HEK293T (cell line): ENCODE results near the gene GKN1.

Source experiments
- CTCF ChIA-PET: fragments of 350-600 bp; formaldehyde crosslinking; extraction: SDS; loops from one replicate; lab custom pipeline; 2021; ENCODE audit warnings: antibody characterized with exemption, inconsistent platforms; lab: Yijun Ruan, JAX
- POLR2A ChIA-PET: fragments of 350-600 bp; formaldehyde crosslinking; extraction: SDS; loops from one replicate; lab custom pipeline; 2020; ENCODE audit warnings: antibody characterized with exemption, inconsistent platforms; lab: Yijun Ruan, JAX
- DNase-seq: peaks from one replicate; pipeline ENCODE4 v3.0.0; 2012; ENCODE audit warnings: mixed read lengths; ENCODE audit errors: extremely low spot score
- ARNT ChIP-seq: fragments of 450-650 bp; IDR thresholded peaks from 2 replicates; pipeline ENCODE4 v1.6.1; 2017; ENCODE audit warnings: mild to moderate bottlenecking
- BHLHE40 ChIP-seq: fragments of 450-650 bp; IDR thresholded peaks from 2 replicates; pipeline ENCODE4 v1.6.1; 2016; ENCODE audit warnings: mild to moderate bottlenecking, moderate library complexity, borderline replicate concordance
- CTBP1 ChIP-seq: fragments of 450-650 bp; IDR thresholded peaks from 2 replicates; pipeline ENCODE4 v1.6.1; 2016; ENCODE audit warnings: borderline replicate concordance
- ELF4 ChIP-seq: fragments of 450-650 bp; IDR thresholded peaks from 2 replicates; pipeline ENCODE4 v1.6.1; 2017; ENCODE audit warnings: antibody characterized with exemption
- FOXA1 ChIP-seq: fragments of 450-650 bp; IDR thresholded peaks from 2 replicates; pipeline ENCODE4 v1.6.1; 2016; ENCODE audit warnings: mild to moderate bottlenecking
- FOXK2 ChIP-seq: fragments of 450-650 bp; IDR thresholded peaks from 2 replicates; pipeline ENCODE4 v1.6.1; 2016; ENCODE audit warnings: mild to moderate bottlenecking
- FOXM1 ChIP-seq: fragments of 450-650 bp; IDR thresholded peaks from 2 replicates; pipeline ENCODE4 v1.6.1; 2017; ENCODE audit warnings: mild to moderate bottlenecking, borderline replicate concordance
- HDGF ChIP-seq: fragments of 450-650 bp; IDR thresholded peaks from 2 replicates; pipeline ENCODE4 v1.6.1; 2017; ENCODE audit warnings: antibody characterized with exemption, borderline replicate concordance
- L3MBTL2 ChIP-seq: fragments of 450-650 bp; conservative IDR thresholded peaks from 2 replicates; pipeline ENCODE4 v1.6.1; 2016; ENCODE audit warnings: mild to moderate bottlenecking
- LEF1 ChIP-seq: fragments of 450-650 bp; IDR thresholded peaks from 2 replicates; pipeline ENCODE4 v1.6.1; 2017; ENCODE audit warnings: mild to moderate bottlenecking, borderline replicate concordance
- NFRKB ChIP-seq: fragments of 450-650 bp; IDR thresholded peaks from 2 replicates; pipeline ENCODE4 v1.6.1; 2016; ENCODE audit warnings: mild to moderate bottlenecking, moderate library complexity
- SP1 ChIP-seq: fragments of 450-650 bp; IDR thresholded peaks from 2 replicates; pipeline ENCODE4 v1.6.1; 2017
- SUZ12 ChIP-seq: fragments of 450-650 bp; IDR thresholded peaks from 2 replicates; pipeline ENCODE4 v1.6.1; 2016; ENCODE audit warnings: mild to moderate bottlenecking
- TARDBP ChIP-seq: fragments of 450-650 bp; IDR thresholded peaks from 2 replicates; pipeline ENCODE4 v1.6.1; 2016
- ZNF384 ChIP-seq: fragments of 450-650 bp; IDR thresholded peaks from 2 replicates; pipeline ENCODE4 v1.6.1; 2016
- TF ChIP-seq, protein P1 (sequence below): fragments of 450-650 bp; IDR thresholded peaks from 2 replicates; pipeline ENCODE4 v1.6.1; 2016

GKN1 gene

GRCh38 chr2:68938938-68939337, 35.5 kb upstream of the GKN1 start:
- DNase-seq: no peak
- ChIA-PET CTCF (no interaction called here), POLR2A (no interaction called here)
- TF ChIP-seq TARDBP (no peak), LEF1 (no peak), L3MBTL2 (no peak), ELF4 (no peak), SUZ12 (no peak), BHLHE40 (no peak), NFRKB (no peak), FOXA1 (no peak), HDGF (no peak), FOXK2 (no peak), FOXM1 (no peak)
- TF ChIP-seq, protein P1, sequence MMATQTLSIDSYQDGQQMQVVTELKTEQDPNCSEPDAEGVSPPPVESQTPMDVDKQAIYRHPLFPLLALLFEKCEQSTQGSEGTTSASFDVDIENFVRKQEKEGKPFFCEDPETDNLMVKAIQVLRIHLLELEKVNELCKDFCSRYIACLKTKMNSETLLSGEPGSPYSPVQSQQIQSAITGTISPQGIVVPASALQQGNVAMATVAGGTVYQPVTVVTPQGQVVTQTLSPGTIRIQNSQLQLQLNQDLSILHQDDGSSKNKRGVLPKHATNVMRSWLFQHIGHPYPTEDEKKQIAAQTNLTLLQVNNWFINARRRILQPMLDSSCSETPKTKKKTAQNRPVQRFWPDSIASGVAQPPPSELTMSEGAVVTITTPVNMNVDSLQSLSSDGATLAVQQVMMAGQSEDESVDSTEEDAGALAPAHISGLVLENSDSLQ: no peak

GRCh38 chr2:68939962-68940361, 34.5 kb upstream of the GKN1 start:
- CTCF ChIA-PET: no interaction called here

DNA sequence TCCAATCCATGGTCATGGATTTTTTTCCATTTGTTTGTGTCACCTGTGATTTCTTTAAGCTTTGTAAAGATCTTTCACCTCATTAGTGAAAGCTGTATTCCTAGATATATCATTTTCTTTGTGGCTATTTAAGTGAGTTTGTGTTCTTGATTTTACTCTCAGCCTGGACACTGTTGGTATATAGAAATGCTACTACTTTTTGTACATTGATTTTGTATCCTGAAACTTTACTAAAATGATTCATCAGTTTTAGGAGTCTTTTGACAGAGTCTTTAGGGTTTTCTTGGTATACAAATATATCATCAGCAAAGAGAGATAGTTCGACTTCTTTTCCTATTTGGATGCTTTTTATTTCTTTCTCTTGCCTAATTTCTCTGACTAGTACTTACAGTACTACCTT, 34.1 kb upstream of the GKN1 start:
- ChIA-PET POLR2A (no interaction called here), CTCF (no interaction called here)
- TF ChIP-seq CTBP1 (no peak), L3MBTL2 (no peak), ELF4 (no peak), SP1 (no peak), FOXK2 (no peak), TARDBP (no peak), LEF1 (no peak), HDGF (no peak), ARNT (no peak), BHLHE40 (no peak), FOXA1 (no peak), ZNF384 (no peak), SUZ12 (no peak)
- TF ChIP-seq, protein P1: no peak
- no peak for DNase-seq

More at GRCh38 chr2:68939962-68940361, 34.5 kb upstream of the GKN1 start:
- POLR2A ChIA-PET: no interaction called here
- TF ChIP-seq CTBP1: no peak
- TF ChIP-seq LEF1: no peak
- TF ChIP-seq FOXM1: no peak
- TF ChIP-seq ELF4: no peak
- no peak for TF ChIP-seq ARNT
- TF ChIP-seq SUZ12: no peak
- TF ChIP-seq ZNF384: no peak
- no peak for TF ChIP-seq BHLHE40
- no peak for TF ChIP-seq FOXK2
- no peak for TF ChIP-seq HDGF
- TF ChIP-seq FOXA1: no peak
- TF ChIP-seq L3MBTL2: no peak
- TF ChIP-seq, protein P1: no peak
- no peak for TF ChIP-seq SP1
- no peak for TF ChIP-seq NFRKB
- TF ChIP-seq TARDBP: no peak
- DNase-seq: no peak

GRCh38 chr2:68942827-68943226, 31.6 kb upstream of the GKN1 start:
- DNase-seq: no peak
- TF ChIP-seq SUZ12 (no peak), CTBP1 (no peak), SP1 (no peak), NFRKB (no peak), L3MBTL2 (no peak), HDGF (no peak), FOXA1 (no peak), ELF4 (no peak), BHLHE40 (no peak), ZNF384 (no peak), TARDBP (no peak), ARNT (no peak), FOXM1 (no peak), FOXK2 (no peak), LEF1 (no peak)
- TF ChIP-seq, protein P1: no peak
- CTCF ChIA-PET: interaction anchor here (1.4 to 2.0 kb wide), 5 partner anchors 8 to 364 kb away, joined by 4 to 12 read pairs (median 8); partner anchors contain the start of gene GKN2
- POLR2A ChIA-PET: no interaction called here

DNA sequence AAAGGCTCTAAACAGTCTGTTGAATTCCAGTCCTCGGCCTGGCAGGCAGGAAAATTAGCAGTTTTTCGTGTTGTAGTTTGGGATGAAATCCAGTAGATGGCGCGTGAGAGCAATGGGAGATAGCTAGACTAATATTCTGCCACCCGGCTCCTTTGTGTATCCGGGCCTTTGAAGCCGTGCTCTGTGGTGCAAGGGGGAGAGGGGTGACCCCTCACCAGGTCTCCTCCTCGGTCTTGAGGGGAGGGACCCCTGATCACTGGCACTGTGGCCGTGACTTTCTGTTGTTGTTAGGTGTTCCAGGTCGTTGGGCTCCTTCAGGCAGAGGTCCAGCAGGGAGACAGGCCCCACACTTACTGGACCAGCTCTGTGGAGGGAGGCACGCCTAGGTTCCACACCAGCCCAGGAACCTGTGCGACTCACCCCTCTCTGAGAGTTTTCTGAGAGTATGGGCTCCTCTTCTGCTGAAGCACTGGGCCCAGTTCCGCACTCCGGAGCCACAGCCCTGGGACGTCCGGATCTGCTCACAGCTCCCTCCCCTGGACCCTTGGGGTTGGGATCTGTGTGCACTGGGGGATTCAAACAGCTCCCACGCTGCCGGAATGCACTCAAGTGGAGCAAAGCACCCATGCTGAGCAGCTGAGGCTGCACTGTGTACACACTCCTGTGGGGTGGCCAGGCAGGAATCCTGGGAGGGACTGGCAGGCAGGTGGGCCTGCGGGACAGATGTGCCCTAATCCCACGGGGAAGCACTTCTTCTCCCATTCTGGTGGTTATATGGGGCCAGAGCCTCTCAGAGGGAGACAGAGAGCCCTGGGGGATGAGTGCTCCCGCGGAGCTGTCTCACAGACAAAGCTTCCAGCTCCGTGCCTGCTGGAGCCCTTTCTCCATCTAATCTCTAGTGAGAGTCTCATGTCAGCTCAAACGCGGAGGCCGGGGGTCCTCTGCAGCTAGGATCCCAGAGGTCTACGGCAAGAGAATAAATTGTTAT, 30.6 kb upstream of the GKN1 start:
- CTCF ChIA-PET: interaction anchor here (0.6 to 2.0 kb wide), 10 partner anchors 8 to 823 kb away, joined by 3 to 12 read pairs (median 4); partner anchors contain the start of gene GKN2

More for the DNA sequence above, 30.6 kb upstream of the GKN1 start:
- POLR2A ChIA-PET: interaction anchor here (1.1 kb wide), 1 partner anchor 69 kb away, joined by 3 read pairs; the partner anchor contains the start of gene ANTXR1
- peak; percentile 68 for DNase-seq
- no peak for TF ChIP-seq LEF1
- no peak for TF ChIP-seq ELF4
- no peak for TF ChIP-seq HDGF
- no peak for TF ChIP-seq ZNF384
- TF ChIP-seq FOXK2: no peak
- TF ChIP-seq FOXA1: no peak
